ENCODE results near the gene EPG5.

DNA sequence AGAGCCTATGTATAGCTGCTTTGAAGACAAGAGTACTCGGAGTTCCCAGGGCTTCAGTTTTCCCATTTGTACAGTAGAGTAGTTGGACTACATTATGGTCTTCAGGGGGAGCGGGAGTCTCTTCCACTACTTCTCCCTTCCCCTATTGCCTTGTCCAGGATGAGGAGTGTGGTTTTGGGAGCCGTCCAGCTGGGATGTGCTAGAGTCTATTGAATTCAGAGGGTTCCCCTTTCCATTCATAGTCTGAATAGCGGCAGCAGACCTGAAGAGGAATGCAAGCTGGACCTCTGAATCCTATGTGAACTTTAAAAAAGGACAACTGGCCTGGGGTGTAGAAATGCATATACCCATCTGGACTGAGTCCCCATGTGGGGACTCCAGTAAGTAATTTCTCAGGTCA, 43.5 kb upstream of the EPG5 start:
- TF ChIP-seq, protein P1, sequence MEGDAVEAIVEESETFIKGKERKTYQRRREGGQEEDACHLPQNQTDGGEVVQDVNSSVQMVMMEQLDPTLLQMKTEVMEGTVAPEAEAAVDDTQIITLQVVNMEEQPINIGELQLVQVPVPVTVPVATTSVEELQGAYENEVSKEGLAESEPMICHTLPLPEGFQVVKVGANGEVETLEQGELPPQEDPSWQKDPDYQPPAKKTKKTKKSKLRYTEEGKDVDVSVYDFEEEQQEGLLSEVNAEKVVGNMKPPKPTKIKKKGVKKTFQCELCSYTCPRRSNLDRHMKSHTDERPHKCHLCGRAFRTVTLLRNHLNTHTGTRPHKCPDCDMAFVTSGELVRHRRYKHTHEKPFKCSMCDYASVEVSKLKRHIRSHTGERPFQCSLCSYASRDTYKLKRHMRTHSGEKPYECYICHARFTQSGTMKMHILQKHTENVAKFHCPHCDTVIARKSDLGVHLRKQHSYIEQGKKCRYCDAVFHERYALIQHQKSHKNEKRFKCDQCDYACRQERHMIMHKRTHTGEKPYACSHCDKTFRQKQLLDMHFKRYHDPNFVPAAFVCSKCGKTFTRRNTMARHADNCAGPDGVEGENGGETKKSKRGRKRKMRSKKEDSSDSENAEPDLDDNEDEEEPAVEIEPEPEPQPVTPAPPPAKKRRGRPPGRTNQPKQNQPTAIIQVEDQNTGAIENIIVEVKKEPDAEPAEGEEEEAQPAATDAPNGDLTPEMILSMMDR (IDR thresholded peaks at IDR 0.05) = no peak
- no peak for TF ChIP-seq POLR2A (IDR thresholded peaks at IDR 0.05)
